ENCODE results near the gene MBNL2. TPM values are rescaled to one million over a fixed set of nuclear protein-coding genes. Genes with fewer than 3 reads are reported as not detected.

Gene MBNL2
- total and polyA plus RNA-seq, 4 donors = 26.5 to 79.4 (median 55.7) TPM

DNA sequence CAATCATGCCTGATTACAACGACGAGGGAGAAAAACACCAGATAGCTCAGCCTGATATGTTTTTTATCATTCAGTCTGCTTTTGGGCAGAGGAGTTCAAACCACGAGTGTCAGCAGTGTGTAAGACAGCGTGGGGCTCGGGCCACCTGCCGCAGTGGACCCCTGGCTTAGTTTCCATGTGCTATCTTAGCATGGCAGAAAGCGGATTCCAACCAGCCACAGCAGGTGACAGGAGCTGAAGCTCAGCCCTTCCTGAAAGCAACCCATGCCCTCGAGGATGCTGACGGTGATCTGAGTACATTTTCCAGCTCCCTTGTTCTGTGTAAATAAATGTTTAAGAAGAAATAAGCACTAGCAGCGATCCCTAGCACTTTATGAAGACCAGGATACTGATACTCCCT, 32.2 kb upstream of the MBNL2 start:
- no peak for ATAC-seq (ENCODE audit: low FRiP score)
- Histone ChIP-seq H3K27me3 (ENCODE audit: control insufficient read depth in 1 of 2, insufficient read depth in 2 of 2, low read length in 1 of 2) (no peaks in the 10 kb centered on the region), H3K4me1 (ENCODE audit: control insufficient read depth in 1 of 2, insufficient read depth in 2 of 2, low read length in 2 of 2) (no peaks in the 10 kb centered on the region), H3K4me3 (ENCODE audit: low read length in 2 of 2) (no peak overlapping the region), H3K36me3 (ENCODE audit: control insufficient read depth in 1 of 2, insufficient read depth in 2 of 2, low read length in 1 of 2) (no peaks in the 10 kb centered on the region), H3K9me3 (ENCODE audit: control insufficient read depth, low read length) (no peaks in the 10 kb centered on the region), H3K27ac (ENCODE audit: low read depth in 1 of 2, low read length in 2 of 2) (no peak overlapping the region)
- no peak for DNase-seq
- intact Hi-C loops (cut with DNase I) = no loop called here
- 83 to 85% methylated on average over 10 of the region's 10 CpGs for WGBS, 2 donors

DNA sequence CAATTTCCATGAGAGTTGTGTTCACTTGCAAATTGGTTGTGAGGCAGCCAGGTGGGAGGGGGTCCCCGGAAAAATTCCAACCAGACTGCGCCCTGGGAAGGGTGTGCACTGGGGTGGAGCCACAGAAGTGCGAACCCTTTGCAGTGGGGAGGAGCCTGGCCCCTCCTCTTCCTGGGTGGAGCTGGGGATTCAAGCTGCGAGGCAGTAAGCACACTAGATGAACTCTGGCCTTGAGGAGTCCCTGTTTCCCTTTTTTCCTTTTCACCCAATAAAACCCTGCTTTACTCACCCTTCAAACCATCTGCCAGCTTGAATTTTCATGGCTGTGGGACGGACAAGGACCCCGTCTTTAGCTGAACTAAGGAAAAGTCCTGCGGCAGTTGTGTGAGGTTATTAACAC, 31.0 kb upstream of the MBNL2 start:
- Histone ChIP-seq H3K4me3 (ENCODE audit: low read length in 2 of 2) (no peak overlapping the region), H3K27ac (ENCODE audit: low read depth in 1 of 2, low read length in 2 of 2) (no peak overlapping the region), H3K27me3 (ENCODE audit: control insufficient read depth in 1 of 2, insufficient read depth in 2 of 2, low read length in 1 of 2) (no peaks in the 10 kb centered on the region), H3K9me3 (ENCODE audit: control insufficient read depth, low read length) (no peaks in the 10 kb centered on the region), H3K4me1 (ENCODE audit: control insufficient read depth in 1 of 2, insufficient read depth in 2 of 2, low read length in 2 of 2) (no peaks in the 10 kb centered on the region), H3K36me3 (ENCODE audit: control insufficient read depth in 1 of 2, insufficient read depth in 2 of 2, low read length in 1 of 2) (no peaks in the 10 kb centered on the region)
- WGBS, 2 donors = 87 to 90% methylated on average over 7 of the region's 7 CpGs
- DNase-seq (no peak), ATAC-seq (ENCODE audit: low FRiP score) (no peak)
- intact Hi-C loops (cut with DNase I) = no loop called here

GRCh38 chr13:97191615-97192014, 30.5 kb upstream of the MBNL2 start:
- intact Hi-C loops (cut with DNase I) = no loop called here
- 45 to 48% methylated on average over 2 of the region's 2 CpGs for WGBS, 2 donors
- no peak for ATAC-seq (ENCODE audit: low FRiP score)

DNA sequence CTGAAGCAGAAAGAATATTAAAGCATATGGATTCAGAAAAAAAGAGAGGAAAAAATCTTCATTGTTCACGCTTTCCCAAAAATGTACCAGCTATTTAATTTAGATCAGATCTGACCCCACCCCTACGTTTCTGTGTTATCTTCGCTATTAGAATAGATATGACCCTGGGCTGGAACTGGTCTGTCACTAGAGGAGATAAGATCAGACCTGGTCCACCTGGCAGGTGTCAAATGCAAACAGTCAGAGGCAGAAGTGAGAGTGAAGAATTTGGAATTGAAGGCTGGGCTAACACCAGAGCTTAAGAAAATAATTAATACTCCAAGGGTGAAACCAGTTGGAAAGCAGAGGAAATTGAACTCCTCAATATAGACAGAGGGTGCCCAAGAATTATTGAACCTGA, 30.0 kb upstream of the MBNL2 start:
- ATAC-seq (ENCODE audit: low FRiP score) = no peak
- Histone ChIP-seq H3K27me3 (ENCODE audit: control insufficient read depth in 1 of 2, insufficient read depth in 2 of 2, low read length in 1 of 2) (no peaks in the 10 kb centered on the region), H3K4me3 (ENCODE audit: low read length in 2 of 2) (no peak overlapping the region), H3K27ac (ENCODE audit: low read depth in 1 of 2, low read length in 2 of 2) (no peak overlapping the region), H3K4me1 (ENCODE audit: control insufficient read depth in 1 of 2, insufficient read depth in 2 of 2, low read length in 2 of 2) (no peaks in the 10 kb centered on the region), H3K36me3 (ENCODE audit: control insufficient read depth in 1 of 2, insufficient read depth in 2 of 2, low read length in 1 of 2) (no peaks in the 10 kb centered on the region), H3K9me3 (ENCODE audit: control insufficient read depth, low read length) (no peaks in the 10 kb centered on the region)
- intact Hi-C loops (cut with DNase I) = no loop called here
- WGBS, 2 donors = 88 to 89% methylated on average over 3 of the region's 3 CpGs
- no peak for DNase-seq

More at GRCh38 chr13:97191615-97192014, 30.5 kb upstream of the MBNL2 start:
- Histone ChIP-seq H3K27ac (ENCODE audit: low read depth in 1 of 2, low read length in 2 of 2) (no peak overlapping the region), H3K9me3 (ENCODE audit: control insufficient read depth, low read length) (no peaks in the 10 kb centered on the region), H3K27me3 (ENCODE audit: control insufficient read depth in 1 of 2, insufficient read depth in 2 of 2, low read length in 1 of 2) (no peaks in the 10 kb centered on the region), H3K4me1 (ENCODE audit: control insufficient read depth in 1 of 2, insufficient read depth in 2 of 2, low read length in 2 of 2) (no peaks in the 10 kb centered on the region), H3K36me3 (ENCODE audit: control insufficient read depth in 1 of 2, insufficient read depth in 2 of 2, low read length in 1 of 2) (no peaks in the 10 kb centered on the region), H3K4me3 (ENCODE audit: low read length in 2 of 2) (no peak overlapping the region)
- DNase-seq = no peak

DNA sequence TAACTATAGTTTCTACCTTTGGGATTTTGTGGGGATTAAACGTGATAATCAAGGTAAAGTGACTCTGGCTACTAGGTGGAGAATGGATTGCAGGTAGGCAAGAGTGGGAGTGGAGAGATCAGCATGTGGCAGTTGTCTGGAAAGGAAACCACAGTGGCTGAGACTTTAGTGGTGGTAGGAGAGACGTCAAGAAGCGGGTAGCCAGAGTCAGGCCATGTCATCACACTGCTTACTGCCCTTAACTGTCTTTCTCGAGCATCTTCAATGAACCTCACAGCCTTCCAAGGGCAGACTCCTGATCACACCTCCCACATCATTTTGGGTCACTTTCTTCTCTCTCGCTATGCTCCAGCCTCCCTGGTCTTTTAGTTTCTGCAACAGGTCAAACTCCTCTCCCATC, 28.6 kb upstream of the MBNL2 start:
- ATAC-seq (ENCODE audit: low FRiP score) = no peak
- Histone ChIP-seq H3K36me3 (ENCODE audit: control insufficient read depth in 1 of 2, insufficient read depth in 2 of 2, low read length in 1 of 2) (no peaks in the 10 kb centered on the region), H3K27ac (ENCODE audit: low read depth in 1 of 2, low read length in 2 of 2) (no peak overlapping the region), H3K27me3 (ENCODE audit: control insufficient read depth in 1 of 2, insufficient read depth in 2 of 2, low read length in 1 of 2) (no peaks in the 10 kb centered on the region), H3K9me3 (ENCODE audit: control insufficient read depth, low read length) (no peaks in the 10 kb centered on the region), H3K4me1 (ENCODE audit: control insufficient read depth in 1 of 2, insufficient read depth in 2 of 2, low read length in 2 of 2) (no peaks in the 10 kb centered on the region), H3K4me3 (ENCODE audit: low read length in 2 of 2) (no peak overlapping the region)
- intact Hi-C loops (cut with DNase I) = no loop called here
- DNase-seq = no peak
- 94 to 95% methylated on average over 5 of the region's 5 CpGs for WGBS, 2 donors

DNA sequence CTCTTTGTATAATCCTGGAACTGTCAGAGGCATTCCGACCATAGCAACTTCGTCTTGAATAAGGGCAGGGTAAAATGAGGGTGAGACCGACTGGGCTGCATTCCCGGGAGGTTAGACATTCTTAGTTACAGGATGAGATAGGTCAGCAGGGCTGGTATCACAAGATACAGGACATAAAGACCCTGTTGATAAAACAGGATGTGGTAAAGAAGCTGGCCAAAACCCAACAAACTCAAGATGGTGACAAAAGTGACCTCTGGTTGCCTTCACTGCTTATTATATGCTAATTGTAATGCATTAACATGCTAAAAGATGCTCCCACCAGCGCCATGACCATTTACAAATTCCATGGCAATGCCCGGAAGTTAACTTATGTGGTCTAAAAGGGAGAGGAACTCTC, 27.7 kb upstream of the MBNL2 start:
- no peaks in the 10 kb centered on the region for H3K27me3 ChIP-seq (ENCODE audit: control insufficient read depth in 1 of 2, insufficient read depth in 2 of 2, low read length in 1 of 2)
- intact Hi-C loops (cut with DNase I) = no loop called here
- no peak for ATAC-seq (ENCODE audit: low FRiP score)
- no peak overlapping the region for H3K4me3 ChIP-seq (ENCODE audit: low read length in 2 of 2)
- no peaks in the 10 kb centered on the region for H3K9me3 ChIP-seq (ENCODE audit: control insufficient read depth, low read length)
- 62 to 68% methylated on average over 6 of the region's 6 CpGs for WGBS, 2 donors
- H3K4me1 ChIP-seq (ENCODE audit: control insufficient read depth in 1 of 2, insufficient read depth in 2 of 2, low read length in 2 of 2) = no peaks in the 10 kb centered on the region
- no peaks in the 10 kb centered on the region for H3K36me3 ChIP-seq (ENCODE audit: control insufficient read depth in 1 of 2, insufficient read depth in 2 of 2, low read length in 1 of 2)
- no peak for DNase-seq
- H3K27ac ChIP-seq (ENCODE audit: low read depth in 1 of 2, low read length in 2 of 2) = no peak overlapping the region

DNA sequence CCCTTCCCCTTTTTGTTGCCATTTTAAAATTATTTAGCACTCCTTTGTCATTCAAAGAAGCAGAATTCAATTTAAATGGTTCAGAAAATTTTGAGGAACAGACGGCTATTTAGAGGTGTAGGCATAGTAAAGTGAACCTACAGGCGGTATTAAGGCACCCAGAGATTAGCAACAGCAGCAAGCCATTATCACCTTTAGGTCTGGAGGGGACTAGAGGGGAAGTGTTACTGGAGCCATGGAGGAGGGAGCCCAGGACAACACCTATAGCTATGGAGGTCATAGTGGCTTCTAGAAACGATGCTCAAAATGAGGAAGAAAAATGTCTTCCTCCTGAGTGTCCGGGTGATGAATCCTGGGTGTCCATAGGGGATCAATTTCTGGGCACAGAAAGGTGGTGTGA, 25.8 kb upstream of the MBNL2 start:
- Histone ChIP-seq H3K27me3 (ENCODE audit: control insufficient read depth in 1 of 2, insufficient read depth in 2 of 2, low read length in 1 of 2) (no peaks in the 10 kb centered on the region), H3K4me3 (ENCODE audit: low read length in 2 of 2) (no peak overlapping the region), H3K36me3 (ENCODE audit: control insufficient read depth in 1 of 2, insufficient read depth in 2 of 2, low read length in 1 of 2) (no peaks in the 10 kb centered on the region), H3K4me1 (ENCODE audit: control insufficient read depth in 1 of 2, insufficient read depth in 2 of 2, low read length in 2 of 2) (no peaks in the 10 kb centered on the region), H3K27ac (ENCODE audit: low read depth in 1 of 2, low read length in 2 of 2) (no peak overlapping the region), H3K9me3 (ENCODE audit: control insufficient read depth, low read length) (no peaks in the 10 kb centered on the region)
- 88 to 89% methylated on average over 4 of the region's 4 CpGs for WGBS, 2 donors
- ATAC-seq (ENCODE audit: low FRiP score) = no peak
- intact Hi-C loops (cut with DNase I) = no loop called here
- DNase-seq = no peak

GRCh38 chr13:97198753-97199152, 23.4 kb upstream of the MBNL2 start:
- no peak overlapping the region for H3K4me3 ChIP-seq (ENCODE audit: low read length in 2 of 2)
- no peaks in the 10 kb centered on the region for H3K9me3 ChIP-seq (ENCODE audit: control insufficient read depth, low read length)
- H3K27ac ChIP-seq (ENCODE audit: low read depth in 1 of 2, low read length in 2 of 2) = no peak overlapping the region
- H3K4me1 ChIP-seq (ENCODE audit: control insufficient read depth in 1 of 2, insufficient read depth in 2 of 2, low read length in 2 of 2) = no peaks in the 10 kb centered on the region
- 95 to 100% methylated on average over 2 of the region's 2 CpGs for WGBS, 2 donors
- intact Hi-C loops (cut with DNase I) = no loop called here
- ATAC-seq (ENCODE audit: low FRiP score) (no peak), DNase-seq (no peak)
- H3K27me3 ChIP-seq (ENCODE audit: control insufficient read depth in 1 of 2, insufficient read depth in 2 of 2, low read length in 1 of 2) = no peaks in the 10 kb centered on the region
- no peaks in the 10 kb centered on the region for H3K36me3 ChIP-seq (ENCODE audit: control insufficient read depth in 1 of 2, insufficient read depth in 2 of 2, low read length in 1 of 2)

DNA sequence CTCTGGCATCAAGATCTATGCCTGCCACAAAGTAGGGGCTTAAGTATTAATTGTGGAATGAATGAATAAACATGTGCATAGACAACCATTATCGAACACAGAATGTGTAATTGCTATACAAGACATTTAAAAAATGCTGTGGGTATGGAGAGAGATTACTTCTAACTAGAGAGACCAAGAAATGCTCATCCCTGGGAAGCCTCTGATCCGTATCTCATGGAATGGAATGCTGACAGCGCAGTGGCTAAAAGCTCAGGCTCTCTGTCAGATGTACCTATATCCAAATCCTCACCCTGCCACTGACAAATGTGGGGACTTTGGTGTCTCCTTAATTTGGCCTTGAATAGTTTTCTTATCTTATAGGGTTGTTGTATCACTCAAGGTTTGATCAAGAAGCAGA, 22.7 kb upstream of the MBNL2 start:
- DNase-seq (no peak), ATAC-seq (ENCODE audit: low FRiP score) (no peak)
- Histone ChIP-seq H3K4me1 (ENCODE audit: control insufficient read depth in 1 of 2, insufficient read depth in 2 of 2, low read length in 2 of 2) (no peaks in the 10 kb centered on the region), H3K27ac (ENCODE audit: low read depth in 1 of 2, low read length in 2 of 2) (no peak overlapping the region), H3K36me3 (ENCODE audit: control insufficient read depth in 1 of 2, insufficient read depth in 2 of 2, low read length in 1 of 2) (no peaks in the 10 kb centered on the region), H3K9me3 (ENCODE audit: control insufficient read depth, low read length) (no peaks in the 10 kb centered on the region), H3K27me3 (ENCODE audit: control insufficient read depth in 1 of 2, insufficient read depth in 2 of 2, low read length in 1 of 2) (no peaks in the 10 kb centered on the region), H3K4me3 (ENCODE audit: low read length in 2 of 2) (no peak overlapping the region)
- WGBS, 2 donors = 95 to 97% methylated on average over 3 of the region's 3 CpGs
- intact Hi-C loops (cut with DNase I) = no loop called here

All from aorta (tissue), 5 donors.